Transverse colon (tissue), 3 donors: ENCODE measurements around the gene CEP152.

ENCODE experiments used
- EP300 ChIP-seq: sonication (generic); formaldehyde crosslinking; IDR thresholded peaks from one replicate; pipeline ENCODE4 v1.6.1; 2017; ENCODE audit warnings: antibody characterized with exemption, low read depth
- POLR2A ChIP-seq: fragments of 450-650 bp; IDR thresholded peaks from one replicate; pipeline ENCODE4 v1.6.1; 2016; ENCODE audit warnings: antibody characterized with exemption, mild to moderate bottlenecking, moderate library complexity
- TF ChIP-seq, protein P1 (sequence below), 5 experiments: fragments of 200-600 bp in 3 of 5; fragments of 450-650 bp in 2 of 5; sonication (generic) in 3 of 5; IDR thresholded peaks; 1 replicate in 2 of 5; 2 replicates in 3 of 5; pipeline ENCODE4 v1.5.1; 2016 to 2017; ENCODE audit warnings: antibody characterized with exemption in 5 of 5, inconsistent platforms in 3 of 5, mild to moderate bottlenecking in 2 of 5, moderate library complexity in 1 of 5

DNA sequence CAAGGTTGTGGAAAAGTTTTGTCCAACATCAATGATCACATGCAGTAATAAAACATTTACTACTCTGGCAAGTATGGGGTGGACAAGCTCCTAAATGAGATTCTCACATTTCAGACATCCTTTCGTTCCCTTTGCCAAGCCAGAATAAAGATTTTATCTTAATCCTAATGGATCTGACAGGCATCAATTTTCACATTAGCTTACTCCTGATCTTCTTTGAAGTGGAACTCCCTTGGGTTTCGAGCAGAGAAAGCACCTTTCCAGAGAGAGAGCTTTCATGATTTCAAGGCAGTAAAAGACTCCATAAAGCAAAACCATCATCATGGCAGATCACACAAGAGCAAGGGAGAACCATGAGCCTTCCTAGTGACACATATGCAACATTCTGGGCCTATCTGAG, 39.8 kb upstream of the CEP152 start:
- no peak for TF ChIP-seq POLR2A
- TF ChIP-seq, protein P1, sequence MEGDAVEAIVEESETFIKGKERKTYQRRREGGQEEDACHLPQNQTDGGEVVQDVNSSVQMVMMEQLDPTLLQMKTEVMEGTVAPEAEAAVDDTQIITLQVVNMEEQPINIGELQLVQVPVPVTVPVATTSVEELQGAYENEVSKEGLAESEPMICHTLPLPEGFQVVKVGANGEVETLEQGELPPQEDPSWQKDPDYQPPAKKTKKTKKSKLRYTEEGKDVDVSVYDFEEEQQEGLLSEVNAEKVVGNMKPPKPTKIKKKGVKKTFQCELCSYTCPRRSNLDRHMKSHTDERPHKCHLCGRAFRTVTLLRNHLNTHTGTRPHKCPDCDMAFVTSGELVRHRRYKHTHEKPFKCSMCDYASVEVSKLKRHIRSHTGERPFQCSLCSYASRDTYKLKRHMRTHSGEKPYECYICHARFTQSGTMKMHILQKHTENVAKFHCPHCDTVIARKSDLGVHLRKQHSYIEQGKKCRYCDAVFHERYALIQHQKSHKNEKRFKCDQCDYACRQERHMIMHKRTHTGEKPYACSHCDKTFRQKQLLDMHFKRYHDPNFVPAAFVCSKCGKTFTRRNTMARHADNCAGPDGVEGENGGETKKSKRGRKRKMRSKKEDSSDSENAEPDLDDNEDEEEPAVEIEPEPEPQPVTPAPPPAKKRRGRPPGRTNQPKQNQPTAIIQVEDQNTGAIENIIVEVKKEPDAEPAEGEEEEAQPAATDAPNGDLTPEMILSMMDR (IDR thresholded peaks at IDR 0.05) = no peak
- no peak for TF ChIP-seq EP300
